DOHH2 (cell line): Measurements from ENCODE around the gene BABAM2.

Experiments
- H3F3A ChIP-seq: fragments of 200-600 bp; sonication (generic), shearing (Covaris generic); 2 replicates; pipeline ENCODE4 v1.6.0; 2016; ENCODE audit warnings: antibody characterized with exemption, mild to moderate bottlenecking; ENCODE audit not compliant: control insufficient read depth, insufficient read depth
- H3K27ac ChIP-seq: fragments of 200-600 bp; sonication (generic); 2 replicates; pipeline ENCODE4 v1.5.1; 2014; ENCODE audit warnings: low read depth, mild to moderate bottlenecking, low read length, moderate library complexity
- H3K27me3 ChIP-seq: fragments of 200-600 bp; sonication (generic); 2 replicates; pipeline ENCODE4 v1.6.1; 2014; ENCODE audit warnings: mild to moderate bottlenecking, low read length, mixed read lengths; ENCODE audit not compliant: control insufficient read depth
- H3K36me3 ChIP-seq: fragments of 200-600 bp; sonication (generic); 2 replicates; pipeline ENCODE4 v1.6.1; 2014; ENCODE audit warnings: mild to moderate bottlenecking, low read length, moderate library complexity, mixed read lengths; ENCODE audit not compliant: control insufficient read depth
- H3K4me1 ChIP-seq: fragments of 200-600 bp; sonication (generic); 2 replicates; pipeline ENCODE4 v1.6.1; 2014; ENCODE audit warnings: mild to moderate bottlenecking, low read length, mixed read lengths; ENCODE audit not compliant: control insufficient read depth
- H3K4me2 ChIP-seq: fragments of 200-600 bp; sonication (generic); 2 replicates; pipeline ENCODE4 v1.6.0; 2014; ENCODE audit warnings: mild to moderate bottlenecking, low read length, moderate library complexity
- H3K4me3 ChIP-seq: fragments of 200-600 bp; sonication (generic); 2 replicates; pipeline ENCODE4 v1.5.1; 2014; ENCODE audit warnings: mild to moderate bottlenecking, low read length, mixed read lengths
- H3K79me2 ChIP-seq: fragments of 200-600 bp; sonication (generic); 2 replicates; pipeline ENCODE4 v1.6.1; 2014; ENCODE audit warnings: mild to moderate bottlenecking, low read length, mixed read lengths; ENCODE audit not compliant: control insufficient read depth
- H3K9me2 ChIP-seq: fragments of 200-600 bp; sonication (generic); replicated peaks from 2 replicates; pipeline ENCODE4 v1.6.1; 2014; ENCODE audit warnings: mild to moderate bottlenecking, low read length, mixed read lengths; ENCODE audit not compliant: control insufficient read depth
- H3K9me3 ChIP-seq: fragments of 200-600 bp; sonication (generic); 2 replicates; pipeline ENCODE4 v1.6.1; 2014; ENCODE audit warnings: antibody characterized with exemption, low read length, mixed read lengths; ENCODE audit not compliant: control insufficient read depth, insufficient read depth
- H4K20me1 ChIP-seq: fragments of 200-600 bp; sonication (generic); 2 replicates; pipeline ENCODE4 v1.6.0; 2014; ENCODE audit warnings: low read depth, mild to moderate bottlenecking, antibody characterized with exemption, low read length, moderate library complexity; ENCODE audit not compliant: control insufficient read depth, insufficient read depth
- CTCF ChIP-seq: fragments of 200-600 bp; sonication (generic); IDR thresholded peaks from one replicate; pipeline ENCODE4 v1.5.1; 2014; ENCODE audit warnings: antibody characterized with exemption, mild to moderate bottlenecking, low read depth, low read length; ENCODE audit not compliant: poor library complexity, severe bottlenecking
- EZH2phosphoT487 ChIP-seq: fragments of 200-600 bp; sonication (generic); IDR thresholded peaks from 2 replicates; pipeline ENCODE4 v1.6.1; 2017; ENCODE audit warnings: borderline replicate concordance, mild to moderate bottlenecking, antibody characterized with exemption, low read length, moderate library complexity, mixed read lengths

Gene BABAM2

GRCh38 chr2:27903018-27903417 lies 12.5 kb downstream of the BABAM2 start:
- H3K9me3 ChIP-seq, result no peaks in the 10 kb centered on the region
- H3K36me3 ChIP-seq, result peaks cover 21% of the 10 kb centered on the region
- H3K27ac ChIP-seq, result no peak overlapping the region
- no peaks in the 10 kb centered on the region for H3K9me2 ChIP-seq
- peaks cover 3% of the 10 kb centered on the region for H3K4me1 ChIP-seq
- TF ChIP-seq EZH2phosphoT487 (no peak), CTCF (no peak)
- no peak overlapping the region for H3K4me2 ChIP-seq
- H4K20me1 ChIP-seq, result no peaks in the 10 kb centered on the region
- no peaks in the 10 kb centered on the region for H3K27me3 ChIP-seq
- no peak overlapping the region for H3K4me3 ChIP-seq
- H3F3A ChIP-seq, result no peaks in the 10 kb centered on the region
- H3K79me2 ChIP-seq, result no peaks in the 10 kb centered on the region

GRCh38 chr2:27903649-27904404 lies 13.3 kb downstream of the BABAM2 start:
- Histone ChIP-seq H3K36me3 (peaks cover 14% of the 10 kb centered on the region), H3K4me1 (no peaks in the 10 kb centered on the region), H4K20me1 (no peaks in the 10 kb centered on the region), H3K27ac (no peak overlapping the region), H3F3A (no peaks in the 10 kb centered on the region), H3K4me2 (no peak overlapping the region), H3K9me2 (no peaks in the 10 kb centered on the region), H3K27me3 (no peaks in the 10 kb centered on the region), H3K4me3 (no peak overlapping the region), H3K9me3 (no peaks in the 10 kb centered on the region), H3K79me2 (no peaks in the 10 kb centered on the region; the same call in 1 of the 2 replicates)
- TF ChIP-seq CTCF (no peak), EZH2phosphoT487 (no peak)

- Histone ChIP-seq H3K4me1 (no peaks in the 10 kb centered on the region), H3K79me2 (no peaks in the 10 kb centered on the region; the same call in 1 of the 2 replicates), H3K27me3 (no peaks in the 10 kb centered on the region), H3K4me2 (no peak overlapping the region), H3K9me3 (no peaks in the 10 kb centered on the region), H3K9me2 (no peaks in the 10 kb centered on the region), H3K4me3 (no peak overlapping the region), H3K27ac (no peak overlapping the region), H3F3A (no peaks in the 10 kb centered on the region), H3K36me3 (peaks cover 10% of the 10 kb centered on the region), H4K20me1 (no peaks in the 10 kb centered on the region)
- TF ChIP-seq CTCF (no peak), EZH2phosphoT487 (no peak)
Observed at GRCh38 chr2:27904405-27904665, 13.8 kb downstream of the BABAM2 start.
